ENCODE data around the gene TMEM14B. TPM values are rescaled to one million over a fixed set of nuclear protein-coding genes. Genes with fewer than 3 reads are reported as not detected.
A peak's percentile ranks its signal among the peaks of the same experiment; 100 is the strongest.

TMEM14B gene
- total and polyA plus RNA-seq, 9 of the 15 experiments (the other 6 are each of a cell fraction or from before 2014, with no cell fraction given): 174 to 862 (median 263) TPM

DNA sequence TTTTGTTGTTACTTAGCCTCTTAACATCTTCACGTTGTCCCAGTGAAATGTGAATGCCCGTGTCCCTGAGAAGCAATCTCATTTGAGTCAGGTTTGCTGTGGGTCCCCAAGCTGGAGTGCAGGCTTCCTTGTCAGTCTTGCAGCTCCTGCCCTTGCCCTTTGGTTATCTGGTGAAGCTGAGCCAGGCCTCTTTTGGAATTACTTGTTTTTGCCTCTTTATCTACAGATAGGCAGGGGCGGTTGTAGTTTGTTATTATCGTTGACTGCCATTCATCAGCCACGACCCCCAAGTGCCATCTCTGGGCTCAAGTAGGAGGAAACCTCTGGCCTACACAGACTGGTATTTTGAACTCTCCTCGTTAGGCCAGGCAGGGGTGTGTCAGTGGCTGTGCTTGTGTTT, 22.6 kb upstream of the TMEM14B start:
- 2% methylated on average over 6 of the region's 6 CpGs for WGBS (ENCODE audit: insufficient coverage, low coverage, missing lambda C conversion rate)
- no TSS peak for BruUV-seq (replicated peaks)
- ATAC-seq (peak; percentile 1; the same call in 1 of the 3 replicates), DNase-seq (ENCODE audit: extremely low read depth in 1 of 4, low spot score in 3 of 4) (peak in 3 of 4 experiments; percentile 21 to 88 (median 65)), FAIRE-seq (peak; percentile 94)
- ChIA-PET POLR2A (interaction anchor here (0.5 to 4.0 kb wide), 6 partner anchors 11 to 1490 kb away, joined by 3 to 48 read pairs (median 4); no protein-coding TSS in a partner anchor), CTCF (ENCODE audit: low intra/inter-chr PET ratio) (interaction anchor here (0.6 kb wide), 1 partner anchor 23 kb away, joined by 3 read pairs; the partner anchor contains the start of gene TMEM14B)
- intact Hi-C loops (cut with micrococcal nuclease): no loop called here
- no peaks in the 10 kb centered on the region for H3K27me3 ChIP-seq (ENCODE audit: control insufficient read depth in 2 of 2, insufficient read depth in 2 of 2, low read length in 2 of 2)
- in situ Hi-C loops (cut with MboI): no loop called here
- peaks cover 46 to 51% of the 10 kb centered on the region in 2 experiments for H3K4me1 ChIP-seq (replicated peaks in 1 of 2; ENCODE audit: control insufficient read depth in 2 of 2, insufficient read depth in 2 of 2, low read length in 2 of 2)
- peak overlapping the region; percentile 85 to 92; a peak in 3 of 4 replicates for H3K9ac ChIP-seq (ENCODE audit: insufficient read depth in 1 of 2, low read depth in 2 of 2, low read length in 2 of 2)
- no peaks in the 10 kb centered on the region for H4K20me1 ChIP-seq (replicated peaks; ENCODE audit: control insufficient read depth, insufficient read depth, low read length)
- peak overlapping the region; percentile 88 for H3K27ac ChIP-seq (ENCODE audit: extremely low read depth, low read depth, low read length)
- H3K4me2 ChIP-seq (ENCODE audit: insufficient read depth, low read length): peak overlapping the region; percentile 79
- H3K9me3 ChIP-seq (replicated peaks; ENCODE audit: control insufficient read depth, insufficient read depth, low read depth, low read length): peaks cover 6% of the 10 kb centered on the region
- H3K4me3 ChIP-seq: peak overlapping the region; percentile 64
- H3K36me3 ChIP-seq (ENCODE audit: control insufficient read depth, insufficient read depth, low read length): peaks cover 50% of the 10 kb centered on the region
- no peaks in the 10 kb centered on the region for H3K9me1 ChIP-seq (ENCODE audit: control insufficient read depth, insufficient read depth, low read length)
- H2AFZ ChIP-seq (ENCODE audit: low read depth, low read length): no peak overlapping the region
- peaks cover 49% of the 10 kb centered on the region for H3K79me2 ChIP-seq (ENCODE audit: control insufficient read depth, insufficient read depth, low read length)
- TF ChIP-seq NFIC (IDR thresholded peaks at IDR 0.05): peak; percentile 75
- no peak for TF ChIP-seq NELFE (IDR thresholded peaks at IDR 0.05; ENCODE audit: insufficient read depth, insufficient read length)
- TF ChIP-seq, protein P1, sequence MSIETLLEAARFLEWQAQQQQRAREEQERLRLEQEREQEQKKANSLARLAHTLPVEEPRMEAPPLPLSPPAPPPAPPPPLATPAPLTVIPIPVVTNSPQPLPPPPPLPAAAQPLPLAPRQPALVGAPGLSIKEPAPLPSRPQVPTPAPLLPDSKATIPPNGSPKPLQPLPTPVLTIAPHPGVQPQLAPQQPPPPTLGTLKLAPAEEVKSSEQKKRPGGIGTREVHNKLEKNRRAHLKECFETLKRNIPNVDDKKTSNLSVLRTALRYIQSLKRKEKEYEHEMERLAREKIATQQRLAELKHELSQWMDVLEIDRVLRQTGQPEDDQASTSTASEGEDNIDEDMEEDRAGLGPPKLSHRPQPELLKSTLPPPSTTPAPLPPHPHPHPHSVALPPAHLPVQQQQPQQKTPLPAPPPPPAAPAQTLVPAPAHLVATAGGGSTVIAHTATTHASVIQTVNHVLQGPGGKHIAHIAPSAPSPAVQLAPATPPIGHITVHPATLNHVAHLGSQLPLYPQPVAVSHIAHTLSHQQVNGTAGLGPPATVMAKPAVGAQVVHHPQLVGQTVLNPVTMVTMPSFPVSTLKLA (conservative IDR thresholded peaks at IDR 0.05): no peak
- no peak for TF ChIP-seq HDGF (IDR thresholded peaks at IDR 0.05)
- TF ChIP-seq GATA2 (CRISPR knock-in tag; IDR thresholded peaks at IDR 0.05): peak; percentile 34; the same call in 1 of the 2 replicates
- TF ChIP-seq PML (IDR thresholded peaks at IDR 0.05; ENCODE audit: low read length): peak; percentile 71; the same call in 1 of the 2 replicates
- TF ChIP-seq EP300 (IDR thresholded peaks at IDR 0.05; ENCODE audit: low read length): peak; percentile 84; the same call in 1 of the 2 replicates
- TF ChIP-seq ZNF384 (IDR thresholded peaks at IDR 0.05; ENCODE audit: low read depth, low read length): no peak
- peak; percentile 32 for TF ChIP-seq MEIS2 (IDR thresholded peaks at IDR 0.05; ENCODE audit: partially characterized antibody)
- no peak for TF ChIP-seq SRSF9 (IDR thresholded peaks at IDR 0.05; ENCODE audit: borderline replicate concordance, low read depth, low read length)
- no peak for TF ChIP-seq POLR2G (IDR thresholded peaks at IDR 0.05; ENCODE audit: low read depth, low read length)
- no peak for TF ChIP-seq ZNF217 (CRISPR knock-in tag; IDR thresholded peaks at IDR 0.05)
- peak; percentile 86; the same call in 1 of the 2 replicates for TF ChIP-seq POLR2AphosphoS5 (IDR thresholded peaks at IDR 0.05; ENCODE audit: control insufficient read depth, insufficient read depth, low read depth, low read length)
- TF ChIP-seq ARID1B (IDR thresholded peaks at IDR 0.05): peak; percentile 83
- peak; percentile 87 for TF ChIP-seq ZBTB7A (IDR thresholded peaks at IDR 0.05; ENCODE audit: borderline replicate concordance, control insufficient read depth, low read depth, low read length)
- TF ChIP-seq BMI1 (IDR thresholded peaks at IDR 0.05; ENCODE audit: low read length): no peak
- TF ChIP-seq, protein P2, sequence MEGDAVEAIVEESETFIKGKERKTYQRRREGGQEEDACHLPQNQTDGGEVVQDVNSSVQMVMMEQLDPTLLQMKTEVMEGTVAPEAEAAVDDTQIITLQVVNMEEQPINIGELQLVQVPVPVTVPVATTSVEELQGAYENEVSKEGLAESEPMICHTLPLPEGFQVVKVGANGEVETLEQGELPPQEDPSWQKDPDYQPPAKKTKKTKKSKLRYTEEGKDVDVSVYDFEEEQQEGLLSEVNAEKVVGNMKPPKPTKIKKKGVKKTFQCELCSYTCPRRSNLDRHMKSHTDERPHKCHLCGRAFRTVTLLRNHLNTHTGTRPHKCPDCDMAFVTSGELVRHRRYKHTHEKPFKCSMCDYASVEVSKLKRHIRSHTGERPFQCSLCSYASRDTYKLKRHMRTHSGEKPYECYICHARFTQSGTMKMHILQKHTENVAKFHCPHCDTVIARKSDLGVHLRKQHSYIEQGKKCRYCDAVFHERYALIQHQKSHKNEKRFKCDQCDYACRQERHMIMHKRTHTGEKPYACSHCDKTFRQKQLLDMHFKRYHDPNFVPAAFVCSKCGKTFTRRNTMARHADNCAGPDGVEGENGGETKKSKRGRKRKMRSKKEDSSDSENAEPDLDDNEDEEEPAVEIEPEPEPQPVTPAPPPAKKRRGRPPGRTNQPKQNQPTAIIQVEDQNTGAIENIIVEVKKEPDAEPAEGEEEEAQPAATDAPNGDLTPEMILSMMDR (IDR thresholded peaks at IDR 0.05 in 2 of 3, conservative IDR thresholded peaks at IDR 0.05 in 1 of 3; ENCODE audit: insufficient read depth in 2 of 3, low read depth in 1 of 3, low read length in 3 of 3): 0 out of 6 replicates have a peak, but pooled peaks of 1 of the 3 experiments have one; percentile 6
- TF ChIP-seq HDAC2 (IDR thresholded peaks at IDR 0.05): 0 out of 2 replicates have a peak, but pooled peaks have one; percentile 33
- TF ChIP-seq ZSCAN32 (CRISPR knock-in tag; IDR thresholded peaks at IDR 0.05): no peak
- no peak; the same call in 1 of the 2 replicates for TF ChIP-seq SMARCE1 (IDR thresholded peaks at IDR 0.05)
- TF ChIP-seq POLR2AphosphoS2 (IDR thresholded peaks at IDR 0.05; ENCODE audit: low read length): no peak
- no peak for TF ChIP-seq ZBTB17 (CRISPR knock-in tag; IDR thresholded peaks at IDR 0.05)
